Measurements from ENCODE around the gene TTC13. TPM values are rescaled to one million over a fixed set of nuclear protein-coding genes. Genes with fewer than 3 reads are reported as not detected.
"Not testable (repeated sequence)": the region's sequence is repeated elsewhere in the genome, so short reads cannot be mapped to it uniquely, and the experiment has no call there.

TTC13 gene
- polyA plus RNA-seq, 1 of the 3 experiments (the other 2 are of a cell fraction) = 5.5 TPM

- TF ChIP-seq RFX5 (IDR thresholded peaks at IDR 0.05; ENCODE audit: low read length) = no peak
- no peak for TF ChIP-seq FOXJ3 (CRISPR knock-in tag; IDR thresholded peaks at IDR 0.05)
- no peak for TF ChIP-seq MEF2A (IDR thresholded peaks at IDR 0.05; ENCODE audit: borderline replicate concordance, low read depth)
- no peak for TF ChIP-seq USF1 (IDR thresholded peaks at IDR 0.05; ENCODE audit: borderline replicate concordance, low read depth)
- no peak for TF ChIP-seq PBX3 (IDR thresholded peaks at IDR 0.05)
- no peak for TF ChIP-seq EZH2phosphoT487 (IDR thresholded peaks at IDR 0.05; ENCODE audit: borderline replicate concordance, low read depth)
- no peak for TF ChIP-seq FOXM1 (IDR thresholded peaks at IDR 0.05; ENCODE audit: low read depth)
- TF ChIP-seq REST (IDR thresholded peaks at IDR 0.05; ENCODE audit: low read depth, low read length) = no peak
- no peak for TF ChIP-seq ZBTB33 (IDR thresholded peaks at IDR 0.05; ENCODE audit: borderline replicate concordance, low read depth)
- no peak for TF ChIP-seq NRF1 (IDR thresholded peaks at IDR 0.05; ENCODE audit: low read depth, low read length)
- TF ChIP-seq IRF3 (IDR thresholded peaks at IDR 0.05; ENCODE audit: low read depth, low read length) = no peak
- TF ChIP-seq GABPA (IDR thresholded peaks at IDR 0.05; ENCODE audit: low read depth) = no peak
- TF ChIP-seq POLR2AphosphoS5 (IDR thresholded peaks at IDR 0.05; ENCODE audit: low read depth, low read length) = no peak
- no peak for TF ChIP-seq CTCF (IDR thresholded peaks at IDR 0.05)
- TF ChIP-seq RXRA (IDR thresholded peaks at IDR 0.05; ENCODE audit: borderline replicate concordance, low read depth) = no peak
- TF ChIP-seq NFIC (IDR thresholded peaks at IDR 0.05; ENCODE audit: borderline replicate concordance) = no peak
- no peak for TF ChIP-seq YY1 (IDR thresholded peaks at IDR 0.05; ENCODE audit: low read depth)
- TF ChIP-seq MAX (IDR thresholded peaks at IDR 0.05; ENCODE audit: low read depth) = no peak
- no peak for TF ChIP-seq CHD2 (IDR thresholded peaks at IDR 0.05; ENCODE audit: low read length, partially characterized antibody)
- H2AFZ ChIP-seq (ENCODE audit: low read depth) = no peak overlapping the region
- no peaks in the 10 kb centered on the region for H4K20me1 ChIP-seq (ENCODE audit: insufficient read depth)
- peaks cover 10% of the 10 kb centered on the region; the same call in 1 of the 2 replicates for H3K9me3 ChIP-seq
- H3K27ac ChIP-seq (ENCODE audit: low read depth in 2 of 2, low read length in 1 of 2) = no peak overlapping the region
- no peaks in the 10 kb centered on the region for H3K36me3 ChIP-seq (replicated peaks in 1 of 2; ENCODE audit: control insufficient read depth in 1 of 2, insufficient read depth in 2 of 2, low read length in 1 of 2)
- H3F3A ChIP-seq (replicated peaks; ENCODE audit: insufficient read depth) = no peaks in the 10 kb centered on the region
- no peak overlapping the region for H3K4me2 ChIP-seq
- 88% methylated on average over 2 of the region's 2 CpGs for WGBS (ENCODE audit: low lambda C conversion rate)
- DNase-seq = no peak
- CTCF ChIA-PET = no interaction called here
- H3K27me3 ChIP-seq (ENCODE audit: insufficient read depth) = no peaks in the 10 kb centered on the region
- H3K4me1 ChIP-seq (ENCODE audit: control insufficient read depth in 1 of 2, insufficient read depth in 2 of 2, low read depth in 1 of 2, low read length in 1 of 2) = no peaks in the 10 kb centered on the region
- H3K4me3 ChIP-seq (ENCODE audit: low read depth in 2 of 2, low read length in 1 of 2) = no peak overlapping the region
- H3K79me2 ChIP-seq (ENCODE audit: insufficient read depth) = no peaks in the 10 kb centered on the region
- no peak overlapping the region for H3K9ac ChIP-seq
- POLR2A ChIA-PET = no interaction called here
- H3K9me2 ChIP-seq = no peaks in the 10 kb centered on the region
These were observed 32.7 kb upstream of the TTC13 start for GRCh38 chr1:231011360-231011759.

- H3K4me3 ChIP-seq (ENCODE audit: low read depth in 2 of 2, low read length in 1 of 2); H4K20me1 ChIP-seq (ENCODE audit: insufficient read depth); H3K27ac ChIP-seq (ENCODE audit: low read depth in 2 of 2, low read length in 1 of 2); H3K36me3 ChIP-seq (replicated peaks in 1 of 2; ENCODE audit: control insufficient read depth in 1 of 2, insufficient read depth in 2 of 2, low read length in 1 of 2); H3K9me2 ChIP-seq; POLR2A ChIA-PET; H3K4me1 ChIP-seq (ENCODE audit: control insufficient read depth in 1 of 2, insufficient read depth in 2 of 2, low read depth in 1 of 2, low read length in 1 of 2); DNase-seq; CTCF ChIA-PET; H3K9ac ChIP-seq; H3F3A ChIP-seq (replicated peaks; ENCODE audit: insufficient read depth); H3K79me2 ChIP-seq (ENCODE audit: insufficient read depth); H3K9me3 ChIP-seq; H2AFZ ChIP-seq (ENCODE audit: low read depth); H3K27me3 ChIP-seq (ENCODE audit: insufficient read depth); H3K4me2 ChIP-seq: not testable (repeated sequence)
- WGBS (ENCODE audit: low lambda C conversion rate) = 0% methylated on average over 1 of the region's 1 CpG
These were observed 28.9 kb upstream of the TTC13 start for GRCh38 chr1:231007535-231007934.

Measured in SK-N-SH (cell line).